GDM1 (cell line): Measurements from ENCODE around the gene SNPH.

Experiments
- DNase-seq: peaks from one replicate; lab custom pipeline; 2025; lab: John Stamatoyannopoulos, UW

SNPH gene

GRCh38 chr20:1287306-1287705 lies 21.2 kb downstream of the SNPH start:
- DNase-seq, result no peak

GRCh38 chr20:1287787-1288569 lies 21.9 kb downstream of the SNPH start:
- DNase-seq, result no peak

GRCh38 chr20:1291191-1291741 lies 25.2 kb downstream of the SNPH start:
- DNase-seq, result no peak

GRCh38 chr20:1292620-1293019 lies 26.5 kb downstream of the SNPH start:
- no peak for DNase-seq

GRCh38 chr20:1293641-1294379 lies 27.7 kb downstream of the SNPH start:
- no peak for DNase-seq

- no peak for DNase-seq
These were observed 28.4 kb downstream of the SNPH start for GRCh38 chr20:1294497-1294896.

GRCh38 chr20:1295276-1295930 lies 29.3 kb downstream of the SNPH start:
- DNase-seq, result no peak

GRCh38 chr20:1296117-1296610 lies 30.1 kb downstream of the SNPH start:
- DNase-seq, result no peak

- DNase-seq, result no peak
These were observed 30.8 kb downstream of the SNPH start for GRCh38 chr20:1296922-1297321.

GRCh38 chr20:1297486-1297885 lies 31.4 kb downstream of the SNPH start:
- DNase-seq, result no peak

GRCh38 chr20:1298166-1298565 lies 32.1 kb downstream of the SNPH start:
- no peak for DNase-seq

GRCh38 chr20:1298888-1299511 lies 32.9 kb downstream of the SNPH start:
- no peak for DNase-seq

GRCh38 chr20:1299522-1299921 lies 33.4 kb downstream of the SNPH start:
- no peak for DNase-seq

GRCh38 chr20:1300083-1300840 lies 34.2 kb downstream of the SNPH start:
- no peak for DNase-seq

- peak; percentile 57 for DNase-seq
These were observed 35.0 kb downstream of the SNPH start for GRCh38 chr20:1301031-1301529.

- DNase-seq, result no peak
These were observed 36.8 kb downstream of the SNPH start for GRCh38 chr20:1302685-1303541.

- no peak for DNase-seq
These were observed 38.8 kb downstream of the SNPH start for GRCh38 chr20:1304710-1305515.

GRCh38 chr20:1305712-1306111 lies 39.6 kb downstream of the SNPH start:
- DNase-seq, result no peak
